SK-N-SH (cell line): Measurements from ENCODE around the gene AGO3. TPM values are rescaled to one million over a fixed set of nuclear protein-coding genes. Genes with fewer than 3 reads are reported as not detected.

Source experiments
- CTCF ChIA-PET: fragments of 300-600, 350-600 bp; formaldehyde crosslinking; extraction: SDS; loops from one replicate; lab custom pipeline; 2021; lab: Yijun Ruan, JAX
- POLR2A ChIA-PET: fragments of 350-600 bp; sonication (Branson Sonifier 250); formaldehyde crosslinking; extraction: SDS; loops from one replicate; lab custom pipeline; 2020; ENCODE audit warnings: antibody characterized with exemption, inconsistent platforms; lab: Yijun Ruan, JAX
- DNase-seq: peaks from one replicate; pipeline ENCODE4 v3.0.0; 2012
- H2AFZ ChIP-seq: fragments of 200-600 bp; sonication (generic); 2 replicates; pipeline ENCODE4 v1.8.1; 2016; ENCODE audit warnings: antibody characterized with exemption, mild to moderate bottlenecking, low read depth
- H3F3A ChIP-seq: fragments of 200-600 bp; sonication (generic); replicated peaks from 2 replicates; pipeline ENCODE3; 2016; ENCODE audit warnings: antibody characterized with exemption, mild to moderate bottlenecking; ENCODE audit not compliant: insufficient read depth
- H3K27ac ChIP-seq, 2 experiments: fragments of 200-500 bp in 1 of 2; fragments of 200-600 bp in 1 of 2; sonication (Bioruptor generic) in 1 of 2; sonication (generic), shearing (Covaris generic) in 1 of 2; 2 replicates each; pipeline versions ENCODE4 v1.5.1 to v1.6.1; 2014 to 2016; ENCODE audit warnings: low read depth in 2 of 2, inconsistent platforms in 1 of 2, low read length in 1 of 2, mild to moderate bottlenecking in 1 of 2, mixed read lengths in 1 of 2
- H3K27me3 ChIP-seq: fragments of 200-600 bp; sonication (generic), shearing (Covaris generic); 2 replicates; pipeline ENCODE4 v1.6.1; 2016; ENCODE audit warnings: mixed run types; ENCODE audit not compliant: insufficient read depth
- H3K36me3 ChIP-seq, 2 experiments: fragments of 200-500 bp in 1 of 2; fragments of 200-600 bp in 1 of 2; sonication (Bioruptor generic) in 1 of 2; sonication (generic) in 1 of 2; replicated peaks in 1 of 2; 2 replicates each; pipeline versions ENCODE3 to v1.5.1; 2014 to 2016; ENCODE audit warnings: low read length in 1 of 2, mild to moderate bottlenecking in 1 of 2; ENCODE audit not compliant: insufficient read depth in 2 of 2, control insufficient read depth in 1 of 2
- H3K4me1 ChIP-seq, 2 experiments: fragments of 200-500 bp in 1 of 2; fragments of 200-600 bp in 1 of 2; sonication (Bioruptor generic) in 1 of 2; sonication (generic), shearing (Covaris generic) in 1 of 2; 2 replicates each; pipeline versions ENCODE4 v1.5.1 to v1.6.1; 2014 to 2016; ENCODE audit warnings: low read depth in 1 of 2, low read length in 1 of 2, mixed run types in 1 of 2; ENCODE audit not compliant: insufficient read depth in 2 of 2, control insufficient read depth in 1 of 2
- H3K4me2 ChIP-seq: fragments of 200-600 bp; sonication (generic), shearing (Covaris generic); 2 replicates; pipeline ENCODE4 v1.6.1; 2017; ENCODE audit warnings: mixed run types
- H3K4me3 ChIP-seq, 2 experiments: fragments of 200-500 bp in 1 of 2; fragments of 200-600 bp in 1 of 2; sonication (Bioruptor generic) in 1 of 2; sonication (generic), shearing (Covaris generic) in 1 of 2; 2 replicates each; pipeline versions ENCODE4 v1.5.1 to v1.8.1; 2014 to 2016; ENCODE audit warnings: low read depth in 2 of 2, inconsistent platforms in 1 of 2, low read length in 1 of 2, mild to moderate bottlenecking in 1 of 2, mixed read lengths in 1 of 2, moderate library complexity in 1 of 2
- H3K79me2 ChIP-seq: fragments of 200-600 bp; sonication (generic); 2 replicates; pipeline ENCODE4 v1.8.1; 2017; ENCODE audit warnings: mild to moderate bottlenecking; ENCODE audit not compliant: insufficient read depth
- H3K9ac ChIP-seq: fragments of 200-600 bp; sonication (generic); 2 replicates; pipeline ENCODE4 v1.6.1; 2017; ENCODE audit warnings: mixed run types
- H3K9me2 ChIP-seq: fragments of 200-600 bp; sonication (generic); 2 replicates; pipeline ENCODE4 v1.6.1; 2017; ENCODE audit warnings: mixed run types
- H3K9me3 ChIP-seq: fragments of 200-600 bp; sonication (generic); 2 replicates; pipeline ENCODE4 v1.6.1; 2017; ENCODE audit warnings: mixed run types, mild to moderate bottlenecking, moderate library complexity
- H4K20me1 ChIP-seq: fragments of 200-600 bp; sonication (generic); 2 replicates; pipeline ENCODE4 v1.6.1; 2017; ENCODE audit warnings: mild to moderate bottlenecking, mixed run types; ENCODE audit not compliant: insufficient read depth
- EZH2phosphoT487 ChIP-seq: fragments of 200-600 bp; sonication (generic); IDR thresholded peaks from 2 replicates; pipeline ENCODE4 v1.6.1; 2017; ENCODE audit warnings: low read depth, mixed run types, mild to moderate bottlenecking, antibody characterized with exemption, moderate library complexity, borderline replicate concordance
- FOSL2 ChIP-seq: IDR thresholded peaks from 2 replicates; pipeline ENCODE4 v1.4.0; 2012; ENCODE audit warnings: low read depth, mild to moderate bottlenecking, moderate library complexity, borderline replicate concordance
- GABPA ChIP-seq: IDR thresholded peaks from 2 replicates; pipeline ENCODE4 v1.4.0; 2012; ENCODE audit warnings: low read depth, mild to moderate bottlenecking
- IRF3 ChIP-seq: fragments of 150-350 bp; IDR thresholded peaks from 2 replicates; pipeline ENCODE4 v1.6.1; 2016; ENCODE audit warnings: mild to moderate bottlenecking, low read depth, low read length
- MAX ChIP-seq: IDR thresholded peaks from 2 replicates; pipeline ENCODE4 v1.4.0; 2012; ENCODE audit warnings: low read depth
- NFIC ChIP-seq: IDR thresholded peaks from 2 replicates; pipeline ENCODE4 v1.4.0; 2012; ENCODE audit warnings: borderline replicate concordance
- NRF1 ChIP-seq: IDR thresholded peaks from 2 replicates; pipeline ENCODE4 v1.6.1; 2012; ENCODE audit warnings: low read depth, mild to moderate bottlenecking, low read length
- PBX3 ChIP-seq: IDR thresholded peaks from 2 replicates; pipeline ENCODE4; 2012
- POLR2AphosphoS5 ChIP-seq: IDR thresholded peaks from 2 replicates; pipeline ENCODE4 v1.6.1; 2012; ENCODE audit warnings: low read depth, low read length
- RAD21 ChIP-seq: IDR thresholded peaks from 2 replicates; pipeline ENCODE4 v1.6.1; 2012; ENCODE audit warnings: mild to moderate bottlenecking, low read length
- RCOR1 ChIP-seq: fragments of 150-350 bp; IDR thresholded peaks from 2 replicates; pipeline ENCODE4 v1.6.1; 2017; ENCODE audit warnings: antibody characterized with exemption, low read length
- RXRA ChIP-seq: IDR thresholded peaks from 2 replicates; pipeline ENCODE4 v1.4.0; 2012; ENCODE audit warnings: low read depth, mild to moderate bottlenecking, borderline replicate concordance
- SIN3A ChIP-seq: IDR thresholded peaks from 2 replicates; pipeline ENCODE4 v1.6.1; 2012; ENCODE audit warnings: low read depth, mild to moderate bottlenecking, low read length, moderate library complexity, borderline replicate concordance
- SMC3 ChIP-seq: IDR thresholded peaks from 2 replicates; pipeline ENCODE4 v1.6.1; 2012; ENCODE audit warnings: low read depth, low read length, improper control_type of control experiment
- TAF1 ChIP-seq: IDR thresholded peaks from 2 replicates; pipeline ENCODE4 v1.6.1; 2012; ENCODE audit warnings: low read depth, mild to moderate bottlenecking, low read length, moderate library complexity, borderline replicate concordance
- USF1 ChIP-seq: IDR thresholded peaks from 2 replicates; pipeline ENCODE4 v1.4.0; 2012; ENCODE audit warnings: low read depth, borderline replicate concordance
- WGBS: methylation state at CpG from one replicate; pipeline ENCODE4 v1.1.6; 2017; ENCODE audit warnings: low lambda C conversion rate; 5-methylcytosine and 5-hydroxymethylcytosine counted together
- polyA plus RNA-seq, 3 experiments: library from polyadenylated mRNA; depleted of rRNA; stranded (reverse); fragments of >200 nt; gene quantifications; 2 replicates each; pipeline ENCODE4 v1.2.3, GENCODE V29; 2012

Gene AGO3
- polyA plus RNA-seq, 1 of the 3 experiments (the other 2 are of a cell fraction), result 6.7 TPM

GRCh38 chr1:36068866-36069265 lies 138.0 kb downstream of the AGO3 start:
- H3K4me3 ChIP-seq, result no peak overlapping the region
- no peak for DNase-seq
- H3K36me3 ChIP-seq, result peaks cover 0 to 7% of the 10 kb centered on the region in 2 experiments
- ChIA-PET POLR2A (no interaction called here), CTCF (interaction anchor here (1.2 kb wide), 1 partner anchor 11 kb away, joined by 3 read pairs; no protein-coding TSS in a partner anchor)
- H3K4me1 ChIP-seq, result no peaks in the 10 kb centered on the region
- H3K9me2 ChIP-seq, result no peaks in the 10 kb centered on the region
- TF ChIP-seq PBX3 (no peak), SMC3 (no peak), NFIC (no peak), TAF1 (no peak), RXRA (no peak), IRF3 (no peak), USF1 (no peak), NRF1 (no peak), EZH2phosphoT487 (no peak), FOSL2 (no peak), SIN3A (no peak), POLR2AphosphoS5 (no peak)
- peaks cover 11% of the 10 kb centered on the region for H3F3A ChIP-seq
- no peak overlapping the region for H3K27ac ChIP-seq
- WGBS, result 90% methylated on average over 2 of the region's 2 CpGs
- H2AFZ ChIP-seq, result no peak overlapping the region
- no peaks in the 10 kb centered on the region for H3K9me3 ChIP-seq
- H3K4me2 ChIP-seq, result no peak overlapping the region
- H4K20me1 ChIP-seq, result no peaks in the 10 kb centered on the region
- no peaks in the 10 kb centered on the region for H3K79me2 ChIP-seq
- no peak overlapping the region for H3K9ac ChIP-seq
- H3K27me3 ChIP-seq, result no peaks in the 10 kb centered on the region

- 92% methylated on average over 2 of the region's 2 CpGs for WGBS
- H3K4me1 ChIP-seq, result no peaks in the 10 kb centered on the region
These were observed 139.4 kb downstream of the AGO3 start for GRCh38 chr1:36070349-36070748.

More at GRCh38 chr1:36070349-36070748, 139.4 kb downstream of the AGO3 start:
- Histone ChIP-seq H3K79me2 (no peaks in the 10 kb centered on the region), H3K27me3 (no peaks in the 10 kb centered on the region), H3K9me2 (no peaks in the 10 kb centered on the region), H3K36me3 (peaks cover 0 to 7% of the 10 kb centered on the region in 2 experiments), H2AFZ (no peak overlapping the region), H3K9ac (no peak overlapping the region), H3K9me3 (no peaks in the 10 kb centered on the region), H3K4me3 (no peak overlapping the region), H3K4me2 (no peak overlapping the region), H3F3A (peaks cover 11% of the 10 kb centered on the region), H4K20me1 (no peaks in the 10 kb centered on the region), H3K27ac (no peak overlapping the region)
- CTCF ChIA-PET, result no interaction called here
- TF ChIP-seq EZH2phosphoT487 (no peak), USF1 (no peak), PBX3 (no peak), MAX (no peak), FOSL2 (no peak), RAD21 (no peak), NFIC (no peak), RCOR1 (no peak), GABPA (no peak)
- POLR2A ChIA-PET, result no interaction called here
- no peak for DNase-seq
